WTC11 (cell line): ENCODE measurements around the gene RACK1. TPM values are rescaled to one million over a fixed set of nuclear protein-coding genes. Genes with fewer than 3 reads are reported as not detected.

Experiments
- ATAC-seq: fragments of 200-7000 bp; cut with Tn5 transposase; 2 replicates; pipeline ENCODE4 v1.10.0; 2021; ENCODE audit warnings: mild to moderate bottlenecking, moderate library complexity
- CTCF ChIA-PET: fragments of 300-600 bp; sonication (Branson Sonifier 250); formaldehyde crosslinking; loops from one replicate; lab custom pipeline; 2021; ENCODE audit warnings: antibody characterized with exemption; lab: Charles Lee
- POLR2A ChIA-PET: fragments of 350-600 bp; sonication (Branson Sonifier 250); formaldehyde crosslinking; loops from one replicate; lab custom pipeline; 2021; ENCODE audit warnings: antibody characterized with exemption; lab: Charles Lee
- DNase-seq: peaks from one replicate; pipeline ENCODE4 v3.0.0; 2021; ENCODE audit warnings: low spot score
- H3K27ac Mint-ChIP-seq: 2 replicates; pipeline ENCODE4 v1.8.0; 2021; ENCODE audit warnings: mixed read lengths
- H3K27me3 Mint-ChIP-seq: 2 replicates; pipeline ENCODE4 v1.8.0; 2021; ENCODE audit warnings: low read depth, mild to moderate bottlenecking, moderate library complexity, mixed read lengths
- H3K36me3 Mint-ChIP-seq: 2 replicates; pipeline ENCODE4 v1.8.0; 2021; ENCODE audit warnings: mixed read lengths
- H3K4me1 Mint-ChIP-seq: 2 replicates; pipeline ENCODE4 v1.8.0; 2022; ENCODE audit warnings: mixed read lengths
- H3K4me3 Mint-ChIP-seq: 2 replicates; pipeline ENCODE4 v1.8.0; 2021; ENCODE audit warnings: mild to moderate bottlenecking, moderate library complexity, mixed read lengths
- H3K9me3 Mint-ChIP-seq: 2 replicates; pipeline ENCODE4 v1.8.0; 2021; ENCODE audit warnings: mixed read lengths
- E2F1 ChIP-seq: sonication (generic); formaldehyde crosslinking; IDR thresholded peaks from 2 replicates; pipeline ENCODE4 v1.8.0; 2022; ENCODE audit warnings: mild to moderate bottlenecking, missing genetic modification reagents
- E2F4 ChIP-seq: sonication (generic); formaldehyde crosslinking; IDR thresholded peaks from 2 replicates; pipeline ENCODE4 v1.8.1; 2022; ENCODE audit warnings: low read depth, mild to moderate bottlenecking, moderate library complexity, missing genetic modification reagents, borderline replicate concordance
- GRHL2 ChIP-seq: fragments of 250-450 bp; sonication (Bioruptor Pico); IDR thresholded peaks from 2 replicates; pipeline ENCODE4 v1.8.0; 2022; ENCODE audit warnings: mild to moderate bottlenecking, moderate library complexity; ENCODE audit not compliant: insufficient replicate concordance, severe bottlenecking
- IRF2 ChIP-seq: sonication (generic); formaldehyde crosslinking; IDR thresholded peaks from 2 replicates; pipeline ENCODE4 v1.8.0; 2022; ENCODE audit warnings: low read depth, missing genetic modification reagents, borderline replicate concordance
- JAZF1 ChIP-seq: fragments of 250-450 bp; sonication (Bioruptor Pico); IDR thresholded peaks from 2 replicates; pipeline ENCODE4 v1.9.0; 2021; ENCODE audit warnings: moderate library complexity, mild to moderate bottlenecking, inconsistent platforms
- JUN ChIP-seq: sonication (generic); formaldehyde crosslinking; IDR thresholded peaks from 2 replicates; pipeline ENCODE4 v1.8.0; 2023; ENCODE audit warnings: mild to moderate bottlenecking, missing genetic modification reagents
- KAT7 ChIP-seq: sonication (generic); formaldehyde crosslinking; IDR thresholded peaks from 2 replicates; pipeline ENCODE4 v1.8.1; 2023; ENCODE audit warnings: missing genetic modification reagents, mild to moderate bottlenecking, borderline replicate concordance
- MXD4 ChIP-seq: fragments of 250-450 bp; sonication (Bioruptor Pico); IDR thresholded peaks from 2 replicates; pipeline ENCODE4 v1.8.0; 2021; ENCODE audit warnings: mild to moderate bottlenecking, moderate library complexity, borderline replicate concordance
- NFATC4 ChIP-seq: fragments of 250-450 bp; sonication (Bioruptor Pico); IDR thresholded peaks from 2 replicates; pipeline ENCODE4 v1.9.0; 2021; ENCODE audit warnings: mild to moderate bottlenecking
- NR2C2 ChIP-seq: sonication (generic); formaldehyde crosslinking; IDR thresholded peaks from 2 replicates; pipeline ENCODE4 v1.8.0; 2022; ENCODE audit warnings: mild to moderate bottlenecking, missing genetic modification reagents
- OVOL2 ChIP-seq: fragments of 250-450 bp; sonication (Bioruptor Pico); IDR thresholded peaks from 2 replicates; pipeline ENCODE4 v1.9.0; 2021; ENCODE audit warnings: mild to moderate bottlenecking, borderline replicate concordance
- PRRX2 ChIP-seq: fragments of 250-450 bp; sonication (Bioruptor Pico); IDR thresholded peaks from 2 replicates; pipeline ENCODE4 v1.8.0; 2021; ENCODE audit warnings: mild to moderate bottlenecking
- RELA ChIP-seq: sonication (generic); formaldehyde crosslinking; IDR thresholded peaks from 2 replicates; pipeline ENCODE4 v1.8.1; 2022; ENCODE audit warnings: missing genetic modification reagents, mild to moderate bottlenecking, borderline replicate concordance
- SOX15 ChIP-seq: fragments of 250-450 bp; sonication (Bioruptor Pico); IDR thresholded peaks from 2 replicates; pipeline ENCODE4 v1.9.0; 2021; ENCODE audit warnings: mild to moderate bottlenecking
- TP53 ChIP-seq: sonication (generic); formaldehyde crosslinking; IDR thresholded peaks from 2 replicates; pipeline ENCODE4 v1.8.1; 2023; ENCODE audit warnings: mild to moderate bottlenecking, missing genetic modification reagents
- ZNF232 ChIP-seq: sonication (generic); formaldehyde crosslinking; IDR thresholded peaks from 2 replicates; pipeline ENCODE4 v1.8.0; 2022; ENCODE audit warnings: mild to moderate bottlenecking, missing genetic modification reagents
- ZNF396 ChIP-seq: fragments of 250-450 bp; sonication (Bioruptor Pico); IDR thresholded peaks from 2 replicates; pipeline ENCODE4 v1.8.0; 2021; ENCODE audit warnings: mild to moderate bottlenecking, moderate library complexity, borderline replicate concordance
- total RNA-seq: library from RNA; stranded (reverse); gene quantifications from 3 replicates; pipeline ENCODE4 v1.2.3, GENCODE V29; 2021
- TF ChIP-seq, protein P1 (sequence below): fragments of 250-450 bp; sonication (Bioruptor Pico); IDR thresholded peaks from 2 replicates; pipeline ENCODE4 v1.9.0; 2021; ENCODE audit warnings: moderate library complexity, mild to moderate bottlenecking, inconsistent platforms, borderline replicate concordance
- TF ChIP-seq, protein P2 (sequence below): sonication (generic); formaldehyde crosslinking; IDR thresholded peaks from 2 replicates; pipeline ENCODE4 v1.8.1; 2022; ENCODE audit warnings: low read depth, missing genetic modification reagents, borderline replicate concordance
- TF ChIP-seq, protein P3 (sequence below): sonication (generic); formaldehyde crosslinking; IDR thresholded peaks from 2 replicates; pipeline ENCODE4 v1.8.0; 2022; ENCODE audit warnings: missing genetic modification reagents
- TF ChIP-seq, protein P4 (sequence below): sonication (generic); formaldehyde crosslinking; IDR thresholded peaks from 2 replicates; pipeline ENCODE4 v1.8.1; 2022; ENCODE audit warnings: mild to moderate bottlenecking, moderate library complexity, missing genetic modification reagents

RACK1 gene
- total RNA-seq, 1 experiment from 2014 or later = 2,360 TPM

DNA sequence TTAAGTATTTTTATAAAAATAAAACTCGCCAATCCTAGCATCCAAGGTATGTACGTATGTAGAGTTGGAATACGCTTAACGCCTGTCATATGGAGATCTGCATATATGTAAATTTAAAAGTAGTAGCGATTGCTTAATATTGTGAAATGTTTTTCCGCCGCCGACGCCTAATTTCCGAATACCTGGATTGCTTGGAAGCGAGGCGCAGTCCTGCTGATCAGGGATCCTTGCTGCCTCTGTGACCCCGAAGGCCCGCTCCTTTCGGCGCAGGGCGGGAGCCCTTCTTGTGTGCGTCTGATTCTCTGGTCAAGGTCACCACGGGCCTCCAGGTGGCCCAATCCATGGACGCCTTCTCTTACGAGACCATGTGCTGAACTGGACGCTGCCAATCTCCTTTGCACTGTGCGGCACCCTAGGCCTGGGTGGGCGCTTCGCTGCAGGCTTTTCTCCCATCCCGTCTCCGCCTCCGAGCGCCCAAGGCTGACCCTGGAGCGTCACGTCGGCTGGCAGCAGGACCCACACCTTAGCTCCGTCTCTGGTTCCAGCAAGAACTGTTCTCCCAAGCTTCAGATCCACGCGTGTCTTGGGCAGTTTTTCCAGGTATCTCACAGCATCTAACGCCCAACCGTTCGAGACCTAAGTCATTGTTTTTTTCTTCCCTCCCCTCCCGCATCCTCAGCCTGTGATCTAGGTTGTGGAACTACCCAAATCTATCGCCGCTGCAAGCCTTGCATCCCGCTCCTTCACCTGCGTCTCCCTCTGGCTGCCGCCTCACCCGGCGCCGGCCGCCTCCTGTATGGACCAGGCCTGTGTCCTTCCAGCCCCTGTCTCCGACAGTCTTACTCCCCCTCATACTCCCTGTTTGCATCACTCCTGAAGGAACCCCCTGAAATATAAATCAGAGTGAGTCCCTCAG, 24.2 kb downstream of the RACK1 start:
- POLR2A ChIA-PET = no interaction called here
- ATAC-seq = no peak

DNA sequence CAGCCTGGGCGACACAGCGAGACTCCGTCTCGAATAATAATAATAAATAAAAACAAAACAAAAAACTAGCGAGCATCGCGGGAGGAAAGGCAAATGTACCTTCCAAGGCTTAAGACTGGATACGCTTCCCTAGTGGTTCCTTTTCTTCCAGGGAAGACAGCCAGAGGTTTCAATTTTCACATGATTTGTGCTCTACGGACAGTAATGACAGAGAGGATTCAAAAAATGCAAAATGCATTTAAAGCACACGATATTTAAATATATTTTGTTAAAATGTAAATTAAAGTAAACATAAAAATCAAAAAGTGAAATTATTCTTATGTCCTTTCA, 24.9 kb downstream of the RACK1 start:
- peaks cover 19% of the 10 kb centered on the region for H3K4me1 Mint-ChIP-seq
- CTCF ChIA-PET = no interaction called here
- ATAC-seq = no peak
- H3K9me3 Mint-ChIP-seq = no peaks in the 10 kb centered on the region
- H3K36me3 Mint-ChIP-seq = no peaks in the 10 kb centered on the region
- peaks cover 30% of the 10 kb centered on the region for H3K27me3 Mint-ChIP-seq
- POLR2A ChIA-PET = no interaction called here
- peak overlapping the region; percentile 94 for H3K4me3 Mint-ChIP-seq
- TF ChIP-seq, protein P1, sequence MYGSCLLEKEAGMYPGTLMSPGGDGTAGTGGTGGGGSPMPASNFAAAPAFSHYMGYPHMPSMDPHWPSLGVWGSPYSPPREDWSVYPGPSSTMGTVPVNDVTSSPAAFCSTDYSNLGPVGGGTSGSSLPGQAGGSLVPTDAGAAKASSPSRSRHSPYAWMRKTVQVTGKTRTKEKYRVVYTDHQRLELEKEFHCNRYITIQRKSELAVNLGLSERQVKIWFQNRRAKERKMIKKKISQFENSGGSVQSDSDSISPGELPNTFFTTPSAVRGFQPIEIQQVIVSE (CRISPR knock-in tag) = no peak
- TF ChIP-seq KAT7 = no peak
- TF ChIP-seq PRRX2 (CRISPR knock-in tag) = no peak
- no peak for TF ChIP-seq JUN (CRISPR knock-in tag)
- no peak for TF ChIP-seq E2F4 (CRISPR knock-in tag)
- TF ChIP-seq TP53 (CRISPR knock-in tag) = no peak
- TF ChIP-seq RELA (CRISPR knock-in tag) = no peak
- no peak for TF ChIP-seq E2F1 (CRISPR knock-in tag)
- TF ChIP-seq, protein P2, sequence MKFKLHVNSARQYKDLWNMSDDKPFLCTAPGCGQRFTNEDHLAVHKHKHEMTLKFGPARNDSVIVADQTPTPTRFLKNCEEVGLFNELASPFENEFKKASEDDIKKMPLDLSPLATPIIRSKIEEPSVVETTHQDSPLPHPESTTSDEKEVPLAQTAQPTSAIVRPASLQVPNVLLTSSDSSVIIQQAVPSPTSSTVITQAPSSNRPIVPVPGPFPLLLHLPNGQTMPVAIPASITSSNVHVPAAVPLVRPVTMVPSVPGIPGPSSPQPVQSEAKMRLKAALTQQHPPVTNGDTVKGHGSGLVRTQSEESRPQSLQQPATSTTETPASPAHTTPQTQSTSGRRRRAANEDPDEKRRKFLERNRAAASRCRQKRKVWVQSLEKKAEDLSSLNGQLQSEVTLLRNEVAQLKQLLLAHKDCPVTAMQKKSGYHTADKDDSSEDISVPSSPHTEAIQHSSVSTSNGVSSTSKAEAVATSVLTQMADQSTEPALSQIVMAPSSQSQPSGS (CRISPR knock-in tag) = no peak
- TF ChIP-seq NFATC4 = no peak
- no peak for TF ChIP-seq NR2C2 (CRISPR knock-in tag)
- no peak for TF ChIP-seq MXD4
- TF ChIP-seq, protein P3, sequence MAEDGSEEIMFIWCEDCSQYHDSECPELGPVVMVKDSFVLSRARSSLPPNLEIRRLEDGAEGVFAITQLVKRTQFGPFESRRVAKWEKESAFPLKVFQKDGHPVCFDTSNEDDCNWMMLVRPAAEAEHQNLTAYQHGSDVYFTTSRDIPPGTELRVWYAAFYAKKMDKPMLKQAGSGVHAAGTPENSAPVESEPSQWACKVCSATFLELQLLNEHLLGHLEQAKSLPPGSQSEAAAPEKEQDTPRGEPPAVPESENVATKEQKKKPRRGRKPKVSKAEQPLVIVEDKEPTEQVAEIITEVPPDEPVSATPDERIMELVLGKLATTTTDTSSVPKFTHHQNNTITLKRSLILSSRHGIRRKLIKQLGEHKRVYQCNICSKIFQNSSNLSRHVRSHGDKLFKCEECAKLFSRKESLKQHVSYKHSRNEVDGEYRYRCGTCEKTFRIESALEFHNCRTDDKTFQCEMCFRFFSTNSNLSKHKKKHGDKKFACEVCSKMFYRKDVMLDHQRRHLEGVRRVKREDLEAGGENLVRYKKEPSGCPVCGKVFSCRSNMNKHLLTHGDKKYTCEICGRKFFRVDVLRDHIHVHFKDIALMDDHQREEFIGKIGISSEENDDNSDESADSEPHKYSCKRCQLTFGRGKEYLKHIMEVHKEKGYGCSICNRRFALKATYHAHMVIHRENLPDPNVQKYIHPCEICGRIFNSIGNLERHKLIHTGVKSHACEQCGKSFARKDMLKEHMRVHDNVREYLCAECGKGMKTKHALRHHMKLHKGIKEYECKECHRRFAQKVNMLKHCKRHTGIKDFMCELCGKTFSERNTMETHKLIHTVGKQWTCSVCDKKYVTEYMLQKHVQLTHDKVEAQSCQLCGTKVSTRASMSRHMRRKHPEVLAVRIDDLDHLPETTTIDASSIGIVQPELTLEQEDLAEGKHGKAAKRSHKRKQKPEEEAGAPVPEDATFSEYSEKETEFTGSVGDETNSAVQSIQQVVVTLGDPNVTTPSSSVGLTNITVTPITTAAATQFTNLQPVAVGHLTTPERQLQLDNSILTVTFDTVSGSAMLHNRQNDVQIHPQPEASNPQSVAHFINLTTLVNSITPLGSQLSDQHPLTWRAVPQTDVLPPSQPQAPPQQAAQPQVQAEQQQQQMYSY (CRISPR knock-in tag) = no peak
- TF ChIP-seq, protein P4, sequence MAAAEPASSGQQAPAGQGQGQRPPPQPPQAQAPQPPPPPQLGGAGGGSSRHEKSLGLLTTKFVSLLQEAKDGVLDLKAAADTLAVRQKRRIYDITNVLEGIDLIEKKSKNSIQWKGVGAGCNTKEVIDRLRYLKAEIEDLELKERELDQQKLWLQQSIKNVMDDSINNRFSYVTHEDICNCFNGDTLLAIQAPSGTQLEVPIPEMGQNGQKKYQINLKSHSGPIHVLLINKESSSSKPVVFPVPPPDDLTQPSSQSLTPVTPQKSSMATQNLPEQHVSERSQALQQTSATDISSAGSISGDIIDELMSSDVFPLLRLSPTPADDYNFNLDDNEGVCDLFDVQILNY (CRISPR knock-in tag) = no peak
- no peak for TF ChIP-seq OVOL2 (CRISPR knock-in tag)
- no peak for TF ChIP-seq ZNF232 (CRISPR knock-in tag)
- no peak for TF ChIP-seq SOX15 (CRISPR knock-in tag)
- no peak for DNase-seq
- H3K27ac Mint-ChIP-seq = peak overlapping the region; percentile 79; the same call in 1 of the 2 replicates

More for the DNA sequence above, 24.2 kb downstream of the RACK1 start:
- H3K4me3 Mint-ChIP-seq = peak overlapping the region; percentile 73
- no peak for DNase-seq
- CTCF ChIA-PET = interaction anchor here (0.7 kb wide), 1 partner anchor 35 kb away, joined by 3 read pairs; no protein-coding TSS in a partner anchor
- H3K27me3 Mint-ChIP-seq = peaks cover 30% of the 10 kb centered on the region
- no peak for TF ChIP-seq MXD4
- TF ChIP-seq ZNF396 (CRISPR knock-in tag) = no peak
- no peak for TF ChIP-seq GRHL2
- TF ChIP-seq JUN (CRISPR knock-in tag) = no peak
- TF ChIP-seq JAZF1 (CRISPR knock-in tag) = no peak
- no peak for TF ChIP-seq NFATC4
- TF ChIP-seq IRF2 (CRISPR knock-in tag) = no peak
- peak overlapping the region; percentile 77 for H3K27ac Mint-ChIP-seq
- peaks cover 26% of the 10 kb centered on the region for H3K4me1 Mint-ChIP-seq
- H3K9me3 Mint-ChIP-seq = no peaks in the 10 kb centered on the region
- no peaks in the 10 kb centered on the region for H3K36me3 Mint-ChIP-seq
